IPS-18c (cell line): Measurements from ENCODE around the gene PATJ.

Experiments
- H3K4me3 ChIP-seq: 2 replicates; pipeline ENCODE4 v1.7.0; 2013; ENCODE audit warnings: low read depth, mild to moderate bottlenecking, low read length, moderate library complexity; ENCODE audit not compliant: insufficient read depth
- H3K9me3 ChIP-seq: one replicate; pipeline ENCODE4 v1.6.1; 2013; ENCODE audit warnings: mild to moderate bottlenecking, low read length, moderate library complexity; ENCODE audit not compliant: control insufficient read depth, insufficient read depth

PATJ gene

DNA sequence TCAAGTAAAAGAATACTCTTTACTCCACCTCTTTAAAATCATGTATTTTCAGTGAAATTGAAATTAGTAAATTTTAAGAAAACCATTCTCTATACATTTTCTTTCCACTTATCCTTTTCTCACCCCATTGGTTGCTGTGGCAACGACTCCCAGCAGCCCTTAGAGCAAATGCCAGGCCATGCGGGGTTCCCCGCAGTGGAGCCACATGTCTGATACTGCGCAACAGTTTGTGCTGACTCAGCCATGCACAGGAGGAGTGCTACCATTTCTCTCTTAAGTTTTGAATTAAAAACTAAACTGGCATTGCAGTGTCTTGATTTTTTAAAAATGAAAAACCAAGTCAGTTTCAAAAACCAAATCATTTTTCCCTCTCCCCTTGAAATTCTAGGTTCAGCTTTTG is 238.3 kb downstream of the PATJ start:
- no peaks in the 10 kb centered on the region for H3K9me3 ChIP-seq
- no peak overlapping the region for H3K4me3 ChIP-seq

DNA sequence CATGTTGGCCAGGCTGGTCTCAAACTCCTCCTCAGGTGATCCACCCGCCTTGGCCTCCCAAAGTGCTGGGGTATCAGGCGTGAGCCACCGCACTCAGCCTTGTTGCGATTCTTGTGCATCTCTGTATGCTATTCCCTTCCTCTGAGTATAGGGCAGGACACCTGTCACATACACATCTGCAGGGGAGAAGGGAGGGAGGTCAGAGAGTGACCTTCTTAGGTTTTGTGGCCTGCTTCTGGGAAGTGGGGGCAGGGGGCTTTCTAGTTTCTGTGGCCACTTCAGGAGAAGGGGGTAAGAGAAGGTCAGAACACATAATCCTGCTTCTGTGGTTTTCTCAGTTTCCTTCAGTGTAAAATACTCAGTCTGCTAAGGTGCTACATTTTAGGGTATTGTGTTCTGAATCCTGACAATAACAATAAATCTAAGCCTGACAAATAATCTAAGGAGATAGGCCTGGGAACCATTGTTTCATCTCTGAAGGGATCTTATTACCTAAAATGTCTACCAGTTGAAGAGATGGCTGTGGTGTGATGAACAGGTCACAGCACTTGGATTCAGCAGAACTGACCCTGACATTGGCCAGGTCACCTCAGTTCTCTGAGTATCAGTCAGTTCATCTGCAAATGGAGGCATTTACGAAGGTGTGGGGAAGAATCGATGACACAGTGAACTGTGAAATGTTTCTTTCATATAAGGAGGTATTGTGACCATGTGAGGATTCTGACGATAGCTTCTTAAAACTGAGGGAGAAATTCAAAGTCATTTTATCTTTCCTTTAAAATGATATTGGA is 239.8 kb downstream of the PATJ start:
- H3K9me3 ChIP-seq = no peaks in the 10 kb centered on the region
- H3K4me3 ChIP-seq = no peak overlapping the region

DNA sequence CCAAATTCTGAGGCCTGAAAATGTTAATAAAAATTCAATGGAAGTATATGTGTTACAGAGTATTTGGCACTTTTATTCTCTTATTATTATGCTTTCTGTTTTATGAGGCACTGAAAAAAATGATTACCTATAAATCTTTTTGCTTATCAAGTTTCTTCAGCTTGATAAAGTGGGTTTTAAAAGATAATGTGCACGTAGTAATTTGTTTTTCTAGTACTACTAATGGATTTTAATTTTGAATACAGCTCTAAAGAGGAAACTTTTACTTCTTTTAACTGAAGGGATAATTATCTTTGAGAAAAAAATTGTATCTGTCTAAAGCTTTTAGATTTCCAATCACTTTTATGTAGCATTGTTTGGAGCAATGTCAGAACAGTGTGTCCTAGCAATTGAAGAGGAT is 241.0 kb downstream of the PATJ start:
- no peaks in the 10 kb centered on the region for H3K9me3 ChIP-seq
- H3K4me3 ChIP-seq = no peak overlapping the region

DNA sequence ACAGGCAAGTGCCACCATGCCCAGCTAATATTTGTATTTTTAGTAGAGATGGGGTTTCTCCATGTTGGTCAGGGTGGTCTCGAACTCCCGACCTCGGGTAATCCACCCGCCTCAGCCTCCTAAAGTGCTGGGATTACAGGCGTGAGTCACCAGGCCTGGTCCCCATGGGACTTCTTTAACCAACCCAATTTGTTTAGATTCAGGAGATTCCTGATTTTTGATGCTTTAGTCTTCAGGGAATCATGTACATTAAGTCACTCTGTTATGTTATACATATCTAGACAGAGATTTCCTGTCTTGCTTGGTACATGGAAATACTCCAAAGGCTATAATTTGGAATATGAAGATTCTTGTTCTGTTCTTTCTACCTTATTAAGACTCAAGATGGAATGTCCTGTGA is 250.0 kb downstream of the PATJ start:
- H3K9me3 ChIP-seq = no peaks in the 10 kb centered on the region
- H3K4me3 ChIP-seq = no peak overlapping the region

DNA sequence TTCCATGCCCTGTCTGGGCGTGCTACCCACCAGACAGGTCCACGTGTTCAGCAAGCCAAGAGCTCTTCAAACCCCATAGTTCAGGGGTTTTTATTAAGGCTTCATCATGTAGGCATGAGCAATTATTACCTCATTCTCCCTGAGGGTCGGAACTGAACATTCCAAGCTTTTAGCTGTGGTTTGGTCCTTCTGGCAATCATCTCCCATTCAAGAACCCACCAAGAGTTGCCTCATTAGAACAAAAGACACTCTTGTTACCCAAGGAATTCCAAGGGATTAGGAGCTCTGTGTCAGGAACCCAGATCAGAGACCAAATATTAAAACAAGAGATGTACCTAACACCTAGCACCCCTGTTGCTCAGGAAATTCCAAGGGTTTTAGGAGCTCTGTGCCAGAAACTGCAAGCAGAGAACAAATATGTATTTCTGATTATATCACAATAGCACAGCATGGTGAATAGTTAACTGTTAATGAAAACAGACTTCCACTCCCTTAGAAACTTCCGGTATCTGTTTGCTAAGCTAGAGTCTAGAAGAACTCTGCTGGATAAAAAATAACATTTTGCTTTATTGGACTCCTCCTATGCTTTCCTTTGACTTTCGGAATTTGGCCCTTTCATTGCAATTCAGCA is 251.2 kb downstream of the PATJ start:
- Histone ChIP-seq H3K9me3 (no peaks in the 10 kb centered on the region), H3K4me3 (no peak overlapping the region)

DNA sequence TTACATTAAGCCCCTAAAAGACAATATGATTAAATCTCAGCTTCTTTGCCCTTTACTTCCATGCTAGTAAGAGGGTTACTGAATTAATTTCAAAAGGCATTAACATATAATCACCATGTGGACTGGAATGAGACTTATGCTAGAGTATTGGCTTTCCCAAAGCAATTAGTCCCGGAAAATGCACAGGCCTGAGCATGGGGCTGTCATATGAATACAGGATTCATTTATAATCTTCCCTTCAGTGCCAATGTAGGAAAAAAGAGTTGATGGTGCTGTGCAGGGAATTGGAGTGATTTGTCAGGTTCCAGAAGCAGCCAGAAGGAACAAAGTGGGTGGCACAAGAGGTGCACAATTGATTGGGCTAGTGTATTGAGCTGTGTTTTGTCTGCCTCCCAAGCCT is 253.4 kb downstream of the PATJ start:
- Histone ChIP-seq H3K4me3 (no peak overlapping the region), H3K9me3 (no peaks in the 10 kb centered on the region)

DNA sequence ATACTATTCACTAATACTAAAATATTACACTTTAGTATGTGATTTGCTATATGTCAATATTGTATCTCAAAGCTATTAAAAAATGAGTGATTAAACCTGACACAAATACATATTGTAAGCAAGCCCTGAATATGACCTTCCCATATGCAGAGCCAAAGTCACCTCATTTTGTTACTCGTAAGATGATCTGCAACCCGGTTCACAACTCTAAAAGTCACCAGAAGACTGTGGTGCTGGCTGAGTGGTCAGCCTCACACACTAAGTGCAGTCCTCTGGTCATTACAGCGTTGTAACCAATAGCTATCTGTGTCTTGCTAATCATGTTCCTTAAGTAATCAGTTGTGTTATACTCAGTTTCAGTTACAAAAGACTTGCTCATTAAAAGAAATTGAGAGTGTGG is 254.8 kb downstream of the PATJ start:
- Histone ChIP-seq H3K9me3 (no peaks in the 10 kb centered on the region), H3K4me3 (no peak overlapping the region)

DNA sequence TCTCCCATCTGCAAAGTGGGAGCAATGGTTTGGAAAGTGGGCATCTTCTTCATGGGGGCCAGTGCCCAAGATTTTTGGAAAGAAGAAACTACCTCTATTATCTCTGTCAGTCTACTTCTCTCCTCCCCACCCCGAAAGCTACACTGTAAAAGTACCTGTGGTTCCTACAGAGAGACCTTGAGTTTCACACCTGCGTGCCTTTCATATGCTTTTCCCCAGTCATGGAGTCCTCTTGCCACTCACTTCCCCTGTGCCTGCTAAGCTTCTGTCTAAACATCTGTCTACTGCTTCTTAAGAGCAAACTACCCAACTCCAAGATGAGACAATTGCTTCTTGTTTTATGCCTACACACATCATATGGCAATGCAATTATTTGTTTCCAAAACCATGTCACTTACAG is 261.5 kb downstream of the PATJ start:
- Histone ChIP-seq H3K4me3 (no peak overlapping the region), H3K9me3 (no peaks in the 10 kb centered on the region)

DNA sequence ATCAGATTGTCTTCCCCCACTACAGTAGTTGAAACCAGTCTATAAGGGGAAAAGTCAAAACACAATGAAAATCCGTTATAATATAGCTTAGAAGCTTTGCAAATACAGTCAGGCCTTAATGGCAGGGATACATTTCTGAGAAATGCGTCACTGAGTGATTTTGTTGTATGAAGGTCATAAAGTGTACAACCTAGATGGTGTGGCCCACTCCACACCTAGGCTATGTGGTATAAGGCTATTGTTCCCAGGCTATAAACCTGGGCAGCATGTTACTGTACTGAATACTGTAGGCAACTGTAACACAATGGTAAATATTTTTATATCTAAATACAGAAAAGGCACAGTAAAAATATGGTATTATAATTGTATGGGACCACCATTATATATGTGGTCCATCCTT is 264.4 kb downstream of the PATJ start:
- H3K4me3 ChIP-seq = no peak overlapping the region
- H3K9me3 ChIP-seq = no peaks in the 10 kb centered on the region

DNA sequence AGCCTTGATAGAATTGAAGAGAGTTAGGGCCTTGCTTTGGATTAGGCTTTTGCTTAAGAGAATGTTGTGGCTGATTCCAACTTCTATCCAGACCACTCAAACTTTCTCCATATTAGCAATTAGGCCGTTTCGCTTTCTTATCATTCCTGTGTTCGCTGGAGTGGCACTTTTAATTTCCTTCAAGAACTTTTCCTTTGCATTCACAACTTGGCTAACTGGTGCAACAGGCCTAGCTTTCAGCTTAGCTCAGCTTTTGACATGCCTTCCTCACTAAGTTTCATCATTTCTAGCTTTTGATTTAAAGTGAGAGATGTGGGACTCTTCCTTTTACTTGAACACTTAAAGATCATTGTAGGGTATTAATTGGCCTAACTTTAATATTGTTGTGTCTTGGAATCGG is 268.7 kb downstream of the PATJ start:
- Histone ChIP-seq H3K4me3 (no peak overlapping the region), H3K9me3 (no peaks in the 10 kb centered on the region)

DNA sequence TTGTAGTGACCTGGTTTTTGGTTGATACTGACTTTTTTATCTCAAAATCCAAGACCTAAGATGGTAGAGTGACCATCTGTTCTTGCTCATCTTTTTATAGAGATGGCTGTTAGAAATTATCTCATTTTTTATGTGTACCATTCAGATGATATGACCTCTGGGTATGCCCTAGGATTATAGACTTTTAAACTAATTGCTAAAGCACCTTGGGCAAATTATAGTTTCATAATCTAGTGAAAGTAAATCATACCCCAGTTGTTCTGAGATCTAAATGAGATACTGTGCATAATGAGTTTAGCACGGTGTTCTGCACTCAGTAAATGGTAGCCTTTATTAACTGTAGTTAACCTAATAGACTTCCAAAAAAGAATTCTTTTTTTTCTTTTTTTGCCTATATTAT is 269.8 kb downstream of the PATJ start:
- Histone ChIP-seq H3K9me3 (no peaks in the 10 kb centered on the region), H3K4me3 (no peak overlapping the region)

DNA sequence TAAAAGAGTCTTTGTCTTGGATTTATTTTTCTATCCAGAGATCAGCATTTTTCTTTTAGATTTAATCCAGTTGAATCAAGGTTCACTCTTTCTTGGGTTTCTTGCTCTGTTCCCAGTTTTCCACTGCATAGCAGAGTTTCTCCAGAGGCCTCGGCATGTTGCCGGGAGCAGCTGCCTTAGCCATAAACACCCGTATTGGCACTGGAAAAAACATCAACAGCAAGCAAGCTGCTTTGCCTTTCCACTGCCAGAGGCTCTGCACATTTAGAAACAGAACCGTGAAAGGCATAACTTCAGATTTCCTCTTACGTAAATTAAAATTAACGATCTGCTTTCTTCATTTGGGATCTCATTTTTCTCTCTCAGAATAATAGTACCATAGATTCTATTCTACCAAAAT is 270.6 kb downstream of the PATJ start:
- no peak overlapping the region for H3K4me3 ChIP-seq
- H3K9me3 ChIP-seq = no peaks in the 10 kb centered on the region

DNA sequence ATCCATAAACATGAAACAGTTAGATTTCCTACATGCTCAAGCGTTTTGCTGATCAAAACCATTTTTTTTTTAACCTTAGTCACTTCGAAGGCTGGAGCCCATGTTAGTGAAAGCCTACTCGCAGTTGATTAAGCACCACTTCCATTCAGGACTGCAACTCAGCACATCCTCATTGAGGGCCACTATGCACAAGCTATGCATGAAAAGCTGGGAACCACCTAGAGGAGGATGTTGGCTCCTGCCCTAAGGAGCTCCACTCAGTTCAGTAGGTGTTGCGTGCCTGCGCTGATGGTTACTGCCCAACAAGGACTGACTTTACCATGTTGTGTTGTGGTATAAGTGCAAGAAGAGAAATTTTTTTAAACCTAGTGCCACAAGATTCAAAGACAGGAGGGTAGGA is 271.0 kb downstream of the PATJ start:
- Histone ChIP-seq H3K9me3 (no peaks in the 10 kb centered on the region), H3K4me3 (no peak overlapping the region)

DNA sequence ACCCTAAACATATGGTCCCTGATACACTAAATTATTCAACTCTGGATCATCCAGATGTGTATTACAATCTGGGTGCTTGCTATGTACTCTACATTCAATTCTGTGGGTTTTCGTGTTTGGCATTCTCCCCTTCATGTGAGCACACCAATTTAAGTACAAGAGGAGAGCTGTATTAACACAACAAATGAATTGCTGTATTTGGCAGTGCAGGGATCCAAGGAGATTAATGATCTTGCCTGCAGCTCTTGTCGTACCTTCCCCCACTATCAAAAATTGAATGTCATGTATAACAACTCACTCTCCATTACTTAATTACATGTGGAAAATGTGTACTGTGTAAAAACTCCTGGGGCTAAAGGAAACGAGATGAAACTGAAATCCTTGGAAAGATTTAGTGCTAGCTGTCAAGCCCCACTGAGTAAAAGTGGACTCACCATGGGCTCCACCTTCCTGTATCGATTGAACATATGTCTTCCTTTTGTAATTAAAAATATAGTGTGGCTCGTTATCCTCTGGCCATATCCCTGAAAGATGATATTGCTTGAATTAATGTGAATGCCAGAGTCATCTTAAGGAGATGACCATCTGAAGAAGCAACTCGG is 280.2 kb downstream of the PATJ start:
- Histone ChIP-seq H3K9me3 (no peaks in the 10 kb centered on the region), H3K4me3 (no peak overlapping the region)

DNA sequence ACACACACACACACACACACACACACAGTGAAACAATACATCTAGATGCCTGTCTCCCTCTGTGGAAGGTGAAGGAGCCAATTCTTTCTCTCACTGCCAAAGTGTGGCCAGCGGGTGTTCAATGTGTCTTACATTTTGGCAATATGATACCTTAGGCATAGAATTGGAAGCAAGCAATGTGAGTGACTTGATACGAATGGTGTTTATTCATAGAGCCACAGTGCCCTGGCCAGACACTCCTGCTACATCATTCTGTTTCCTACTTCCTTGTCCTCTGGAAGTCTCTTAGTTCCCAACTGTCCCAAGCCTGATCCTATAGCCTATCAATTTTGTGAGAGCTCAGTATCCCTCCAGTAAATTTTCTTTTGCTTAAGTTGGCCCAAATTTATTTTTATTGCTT is 282.4 kb downstream of the PATJ start:
- no peak overlapping the region for H3K4me3 ChIP-seq
- no peaks in the 10 kb centered on the region for H3K9me3 ChIP-seq

DNA sequence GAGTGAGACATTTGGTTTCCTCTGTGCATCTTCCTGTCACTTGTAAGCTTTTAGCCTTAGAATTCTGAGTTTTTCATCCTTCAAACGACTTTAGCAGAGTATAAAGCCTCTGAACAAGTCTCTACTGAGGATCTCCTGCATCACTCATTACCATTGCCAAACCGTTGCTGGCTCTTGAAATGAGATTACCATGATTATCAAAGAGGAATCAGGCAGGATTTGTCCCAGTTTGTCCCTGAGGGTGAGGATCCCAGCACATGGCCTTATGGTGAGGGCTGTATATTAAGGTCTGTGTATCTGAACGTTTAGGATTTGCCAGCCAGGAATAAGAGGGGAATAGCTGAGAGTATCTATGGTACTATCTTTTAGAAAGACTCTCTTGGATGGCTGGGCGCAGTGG is 282.9 kb downstream of the PATJ start:
- Histone ChIP-seq H3K4me3 (no peak overlapping the region), H3K9me3 (no peaks in the 10 kb centered on the region)

DNA sequence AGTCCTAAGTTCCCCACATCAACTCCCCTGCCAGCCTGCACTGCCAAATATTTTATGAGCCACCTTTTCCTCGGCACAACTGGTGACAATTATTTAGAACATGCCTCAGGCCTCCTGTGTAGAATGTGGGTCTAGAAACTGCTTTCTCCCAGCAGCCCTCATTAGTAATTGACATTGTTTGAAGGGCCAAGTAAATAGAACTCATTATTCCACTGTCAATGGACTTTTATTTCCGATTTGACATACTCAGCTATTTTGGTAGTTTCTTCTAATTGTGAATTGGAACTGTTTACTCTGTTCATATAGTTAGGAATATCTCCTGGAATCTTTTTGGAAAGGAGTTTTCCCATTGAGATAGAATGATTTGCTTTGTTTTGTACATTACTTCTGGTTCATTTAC is 283.6 kb downstream of the PATJ start:
- no peak overlapping the region for H3K4me3 ChIP-seq
- H3K9me3 ChIP-seq = no peaks in the 10 kb centered on the region

DNA sequence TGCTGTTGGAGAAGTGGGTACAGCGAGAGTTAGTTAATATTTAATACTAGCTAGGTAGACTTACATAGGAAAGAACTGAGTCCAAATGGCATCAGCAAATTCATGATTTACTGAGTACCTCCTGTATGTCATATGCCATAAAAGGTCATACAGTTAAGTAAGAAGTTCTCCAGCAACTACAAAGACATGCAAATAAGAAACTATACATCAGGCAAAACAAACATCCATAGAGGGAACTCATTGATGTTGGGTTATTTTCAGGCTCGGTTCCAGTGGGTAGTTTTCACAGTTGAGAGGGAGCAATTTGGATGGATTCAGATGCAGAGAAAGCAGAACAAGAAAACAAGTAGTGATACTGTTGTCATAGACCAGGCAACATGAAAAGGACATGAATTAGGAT is 287.4 kb downstream of the PATJ start:
- H3K4me3 ChIP-seq = no peak overlapping the region
- H3K9me3 ChIP-seq = no peaks in the 10 kb centered on the region
